Measurements from ENCODE around the gene TRIM41. TPM values are rescaled to one million over a fixed set of nuclear protein-coding genes. Genes with fewer than 3 reads are reported as not detected.
"Not testable (repeated sequence)": the region's sequence is repeated elsewhere in the genome, so short reads cannot be mapped to it uniquely, and the experiment has no call there.

Gene TRIM41
- total RNA-seq, 2 donors from 2014 or later, result 12.5 to 15.2 TPM

DNA sequence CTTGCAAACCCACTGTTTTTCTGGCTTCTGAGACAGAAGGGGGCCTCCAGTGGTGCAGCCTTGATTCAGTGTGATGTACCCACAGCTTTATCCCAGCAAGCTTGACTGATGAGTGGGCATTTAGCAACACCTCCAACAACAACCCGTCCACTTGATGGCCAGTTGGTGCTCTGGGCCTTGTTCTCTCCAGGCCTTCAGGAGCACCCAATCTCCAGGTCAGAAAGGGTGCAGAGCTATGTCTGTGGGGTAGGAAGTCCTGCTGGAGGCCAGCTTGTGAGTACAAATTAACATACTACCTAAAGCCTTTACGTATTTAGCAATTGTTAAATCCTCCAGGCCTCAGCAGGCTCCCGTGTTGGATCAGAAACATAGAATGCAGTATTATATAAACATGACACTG is 48.0 kb downstream of the TRIM41 start:
- Histone ChIP-seq H3K27ac (no peak overlapping the region), H3K4me3 (no peak overlapping the region), H3K9me3 (no peaks in the 10 kb centered on the region), H3K27me3 (no peaks in the 10 kb centered on the region), H3K36me3 (replicated peaks in 1 of 2; ENCODE audit: insufficient read depth in 1 of 2, low read depth in 2 of 2) (no peaks in the 10 kb centered on the region), H3K4me1 (peaks cover 4% of the 10 kb centered on the region)
- WGBS, 2 donors, result 90 to 94% methylated on average over 3 of the region's 3 CpGs
- ATAC-seq, result no peak
- DNase-seq, result no peak
- TF ChIP-seq POLR2A (IDR thresholded peaks at IDR 0.05), result no peak
- TF ChIP-seq, protein P1, sequence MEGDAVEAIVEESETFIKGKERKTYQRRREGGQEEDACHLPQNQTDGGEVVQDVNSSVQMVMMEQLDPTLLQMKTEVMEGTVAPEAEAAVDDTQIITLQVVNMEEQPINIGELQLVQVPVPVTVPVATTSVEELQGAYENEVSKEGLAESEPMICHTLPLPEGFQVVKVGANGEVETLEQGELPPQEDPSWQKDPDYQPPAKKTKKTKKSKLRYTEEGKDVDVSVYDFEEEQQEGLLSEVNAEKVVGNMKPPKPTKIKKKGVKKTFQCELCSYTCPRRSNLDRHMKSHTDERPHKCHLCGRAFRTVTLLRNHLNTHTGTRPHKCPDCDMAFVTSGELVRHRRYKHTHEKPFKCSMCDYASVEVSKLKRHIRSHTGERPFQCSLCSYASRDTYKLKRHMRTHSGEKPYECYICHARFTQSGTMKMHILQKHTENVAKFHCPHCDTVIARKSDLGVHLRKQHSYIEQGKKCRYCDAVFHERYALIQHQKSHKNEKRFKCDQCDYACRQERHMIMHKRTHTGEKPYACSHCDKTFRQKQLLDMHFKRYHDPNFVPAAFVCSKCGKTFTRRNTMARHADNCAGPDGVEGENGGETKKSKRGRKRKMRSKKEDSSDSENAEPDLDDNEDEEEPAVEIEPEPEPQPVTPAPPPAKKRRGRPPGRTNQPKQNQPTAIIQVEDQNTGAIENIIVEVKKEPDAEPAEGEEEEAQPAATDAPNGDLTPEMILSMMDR (IDR thresholded peaks at IDR 0.05), result no peak
- intact Hi-C loops (cut with DNase I), result no loop called here

DNA sequence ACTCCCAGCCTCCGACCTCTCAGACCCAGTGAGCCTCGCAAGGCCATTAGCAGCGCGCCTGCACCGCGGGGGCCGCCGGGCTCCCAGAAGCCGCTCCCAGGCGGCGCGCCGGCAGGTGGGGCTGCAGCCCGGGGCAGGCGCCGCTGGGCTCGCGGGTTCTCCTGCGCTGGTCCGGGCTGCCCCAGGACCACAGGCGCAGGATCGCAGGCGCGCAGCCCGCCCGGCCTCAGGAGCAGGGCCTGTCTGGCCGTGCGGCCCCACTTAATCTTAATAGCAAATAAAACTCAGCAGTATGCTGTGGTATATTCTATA is 50.3 kb downstream of the TRIM41 start:
- H3K4me3 ChIP-seq; H3K27me3 ChIP-seq; H3K4me1 ChIP-seq; intact Hi-C loops (cut with DNase I); H3K36me3 ChIP-seq (replicated peaks in 1 of 2; ENCODE audit: insufficient read depth in 1 of 2, low read depth in 2 of 2); H3K9me3 ChIP-seq; H3K27ac ChIP-seq: not testable (repeated sequence)
- ATAC-seq (peak; percentile 42), DNase-seq (peak in 3 of 4 donors; percentile 35 to 71 (median 48))
- TF ChIP-seq, protein P1 (IDR thresholded peaks at IDR 0.05), result peak in 4 of 7 experiments; percentile 34 to 67 (median 44)
- WGBS, 2 donors, result 10 to 18% methylated on average over 24 to 28 of the region's 28 CpGs

DNA sequence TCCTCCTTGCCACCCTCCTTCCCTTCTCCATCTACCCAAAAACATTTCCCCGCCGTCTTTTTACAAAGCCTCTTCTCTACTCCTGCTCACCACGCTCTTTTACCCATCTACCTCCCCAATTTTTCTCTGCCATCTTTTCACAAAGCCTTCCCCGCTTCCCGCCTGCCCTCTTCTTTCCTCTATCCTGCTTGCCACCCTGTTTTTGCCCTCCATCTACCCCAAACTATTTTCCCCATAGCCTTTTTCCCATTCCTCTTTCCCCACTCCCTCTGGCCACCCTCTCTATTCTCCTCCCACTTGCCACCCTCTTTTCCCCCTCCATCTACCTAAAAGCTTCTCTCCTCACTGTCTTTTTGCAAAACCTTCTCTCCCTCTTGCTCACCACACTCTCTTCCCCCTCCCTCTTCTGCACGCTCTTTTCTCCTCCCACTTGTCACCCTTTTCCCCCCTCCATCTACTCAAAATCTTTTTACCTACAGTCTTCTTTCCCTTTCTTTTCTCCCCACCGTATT is 57.2 kb downstream of the TRIM41 start:
- ATAC-seq (no peak), DNase-seq (no peak)
- Histone ChIP-seq H3K27ac (no peak overlapping the region), H3K4me3 (no peak overlapping the region), H3K36me3 (replicated peaks in 1 of 2; ENCODE audit: insufficient read depth in 1 of 2, low read depth in 2 of 2) (no peaks in the 10 kb centered on the region), H3K27me3 (no peaks in the 10 kb centered on the region), H3K9me3 (no peaks in the 10 kb centered on the region), H3K4me1 (no peaks in the 10 kb centered on the region)
- 69 to 78% methylated on average over 7 of the region's 7 CpGs for WGBS, 2 donors
- TF ChIP-seq, protein P1 (IDR thresholded peaks at IDR 0.05), result no peak
- no peak for TF ChIP-seq POLR2A (IDR thresholded peaks at IDR 0.05)
- intact Hi-C loops (cut with DNase I), result no loop called here

DNA sequence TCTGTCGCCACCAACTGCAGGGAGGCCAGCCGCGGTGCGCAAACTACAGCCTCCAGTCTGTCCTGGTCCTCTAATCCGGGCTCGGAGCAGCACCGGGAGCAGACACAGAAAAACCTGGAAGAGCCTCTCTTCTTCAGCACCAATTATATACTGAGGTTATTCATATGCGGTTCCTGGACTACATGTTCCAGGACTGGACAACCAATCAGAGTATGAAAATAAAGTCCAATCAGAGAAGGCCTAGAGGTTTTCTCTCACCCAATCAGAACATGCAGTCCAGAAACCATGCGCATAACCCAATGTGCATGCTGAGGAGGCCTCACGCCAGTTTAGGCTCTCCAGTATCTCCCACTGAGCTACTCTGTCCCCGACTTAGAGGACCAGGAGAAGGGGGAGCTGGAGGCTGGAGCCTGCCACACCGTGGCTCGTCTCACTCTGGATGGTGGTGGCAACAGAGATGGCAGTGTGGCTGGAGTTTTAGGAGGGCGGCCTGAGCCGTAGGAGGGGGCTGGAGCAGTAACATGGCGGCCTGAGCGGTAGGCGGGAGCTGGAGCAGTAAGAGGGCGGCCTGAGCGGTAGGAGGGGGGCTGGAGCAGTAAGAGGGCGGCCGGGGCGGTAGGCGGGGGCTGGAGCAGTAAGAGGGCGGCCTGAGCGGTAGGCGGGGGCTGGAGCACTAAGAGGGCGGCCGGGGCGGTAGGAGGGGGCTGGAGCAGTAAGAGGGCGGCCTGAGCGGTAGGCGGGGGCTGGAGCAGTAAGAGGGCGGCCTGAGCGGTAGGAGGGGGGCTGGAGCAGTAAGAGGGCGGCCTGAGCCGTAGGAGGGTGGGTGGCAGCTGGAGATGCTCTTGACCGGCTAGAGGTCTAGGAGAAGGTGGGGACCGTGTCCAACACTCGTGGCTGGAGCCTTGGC is 58.2 kb downstream of the TRIM41 start:
- WGBS, 2 donors, result 83 to 88% methylated on average over 40 of the region's 40 CpGs
- Histone ChIP-seq H3K4me1 (no peaks in the 10 kb centered on the region), H3K27ac (no peak overlapping the region), H3K36me3 (replicated peaks in 1 of 2; ENCODE audit: insufficient read depth in 1 of 2, low read depth in 2 of 2) (no peaks in the 10 kb centered on the region), H3K4me3 (no peak overlapping the region), H3K9me3 (no peaks in the 10 kb centered on the region), H3K27me3 (no peaks in the 10 kb centered on the region)
- no peak for ATAC-seq
- no peak for TF ChIP-seq POLR2A (IDR thresholded peaks at IDR 0.05)
- TF ChIP-seq, protein P1 (IDR thresholded peaks at IDR 0.05), result no peak
- intact Hi-C loops (cut with DNase I), result no loop called here
- no peak for DNase-seq

DNA sequence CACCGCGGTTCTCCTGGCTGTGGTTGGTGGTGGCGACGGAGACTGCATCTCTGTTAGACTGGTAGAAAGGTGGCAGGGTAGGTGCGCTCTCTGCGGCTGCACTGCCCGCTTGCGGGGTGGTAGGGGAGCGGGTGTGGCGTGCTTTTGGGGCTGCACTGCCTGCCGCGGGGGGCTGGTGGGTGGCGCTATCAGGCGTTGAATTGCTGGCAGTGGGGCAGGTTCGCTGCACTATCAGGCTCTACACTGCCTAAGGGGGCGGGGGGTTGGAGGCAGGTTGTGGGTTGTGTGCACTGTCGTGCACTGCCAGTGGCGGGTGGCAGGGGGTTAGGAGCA is 58.9 kb downstream of the TRIM41 start:
- H3K36me3 ChIP-seq (replicated peaks in 1 of 2; ENCODE audit: insufficient read depth in 1 of 2, low read depth in 2 of 2), result no peaks in the 10 kb centered on the region
- no peaks in the 10 kb centered on the region for H3K4me1 ChIP-seq
- ATAC-seq, result no peak
- no peak for DNase-seq
- no peaks in the 10 kb centered on the region for H3K27me3 ChIP-seq
- intact Hi-C loops (cut with DNase I), result no loop called here
- no peak overlapping the region for H3K4me3 ChIP-seq
- H3K27ac ChIP-seq, result no peak overlapping the region
- no peaks in the 10 kb centered on the region for H3K9me3 ChIP-seq
- TF ChIP-seq, protein P1 (IDR thresholded peaks at IDR 0.05), result no peak
- no peak for TF ChIP-seq POLR2A (IDR thresholded peaks at IDR 0.05)
- WGBS, 2 donors, result 87 to 96% methylated on average over 14 to 18 of the region's 18 CpGs

DNA sequence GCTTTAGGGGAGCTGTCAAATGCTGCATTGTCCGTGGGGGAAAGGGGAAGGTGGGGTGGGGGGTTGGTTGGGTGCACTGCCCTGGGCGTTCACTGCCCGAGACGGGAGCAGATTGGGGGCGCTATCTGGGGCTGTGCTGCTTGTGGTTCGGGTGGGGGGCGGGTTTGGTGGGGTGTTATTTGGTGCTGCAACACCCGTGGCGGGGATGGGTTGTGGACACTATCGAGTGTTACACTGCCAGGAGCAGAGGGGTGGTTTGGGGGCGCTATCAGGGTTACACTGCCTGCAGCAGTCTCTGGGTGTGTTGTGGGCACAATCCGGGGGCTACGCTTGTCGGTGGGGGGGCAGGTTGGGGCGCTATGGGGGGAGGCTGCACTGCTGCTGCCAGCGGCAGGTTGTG is 59.3 kb downstream of the TRIM41 start:
- intact Hi-C loops (cut with DNase I); H3K4me1 ChIP-seq; DNase-seq; H3K27me3 ChIP-seq; H3K4me3 ChIP-seq; H3K36me3 ChIP-seq (replicated peaks in 1 of 2; ENCODE audit: insufficient read depth in 1 of 2, low read depth in 2 of 2); ATAC-seq; H3K9me3 ChIP-seq; H3K27ac ChIP-seq: not testable (repeated sequence)
- 79% methylated on average over 12 to 13 of the region's 16 CpGs for WGBS, 2 donors

Data from body of pancreas (tissue), 4 donors.